Activated CD8-positive, alpha-beta memory T cell treated with anti-CD3 and anti-CD28 coated beads, Interleukin-2, amount 50 U/mL, for 24 hours (primary cell): ENCODE data around the gene MAGI2.
"Not testable (repeated sequence)": the region's sequence is repeated elsewhere in the genome, so short reads cannot be mapped to it uniquely, and the experiment has no call there.

Experiments
- DNase-seq: peaks from one replicate; pipeline ENCODE4 v3.0.0-alpha.2; 2020; ENCODE audit errors: extremely low read depth

The MAGI2 gene

DNA sequence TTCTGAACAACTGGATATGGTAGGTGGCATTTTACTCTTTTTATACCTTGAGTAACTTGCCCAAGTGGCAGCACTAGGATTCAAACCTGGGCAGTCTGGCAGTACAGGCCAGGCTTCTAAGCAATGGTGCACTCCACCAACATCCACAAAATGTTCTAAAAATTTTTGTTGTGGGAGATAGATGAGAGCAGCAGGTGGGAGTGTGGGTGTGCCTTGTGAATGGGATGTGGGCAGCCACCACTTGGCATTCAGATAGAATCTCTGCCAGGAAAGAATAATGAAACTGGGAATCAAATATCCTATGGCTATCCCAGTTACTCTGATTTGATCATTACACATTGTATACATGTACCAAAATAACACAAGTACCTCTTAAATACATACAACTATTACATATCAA lies 810.7 kb downstream of the MAGI2 start:
- DNase-seq: no peak

DNA sequence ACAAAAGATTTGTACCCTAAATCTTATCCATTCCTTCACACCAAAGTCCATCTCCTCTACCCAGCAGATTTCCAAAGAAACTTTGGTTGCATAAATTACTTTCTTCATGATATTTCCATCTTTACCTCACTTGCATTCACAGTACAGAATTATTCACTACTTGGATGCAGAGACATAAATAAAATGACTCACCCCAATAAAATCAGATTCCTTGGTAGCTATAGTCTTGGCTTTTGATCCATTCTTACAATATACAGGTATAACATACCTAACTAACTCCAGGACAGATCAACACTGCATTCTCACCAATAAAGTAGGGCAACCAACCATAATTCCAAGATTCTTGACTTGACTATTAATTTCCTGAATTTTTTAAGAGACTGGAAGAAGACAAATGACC lies 815.1 kb downstream of the MAGI2 start:
- DNase-seq: no peak

DNA sequence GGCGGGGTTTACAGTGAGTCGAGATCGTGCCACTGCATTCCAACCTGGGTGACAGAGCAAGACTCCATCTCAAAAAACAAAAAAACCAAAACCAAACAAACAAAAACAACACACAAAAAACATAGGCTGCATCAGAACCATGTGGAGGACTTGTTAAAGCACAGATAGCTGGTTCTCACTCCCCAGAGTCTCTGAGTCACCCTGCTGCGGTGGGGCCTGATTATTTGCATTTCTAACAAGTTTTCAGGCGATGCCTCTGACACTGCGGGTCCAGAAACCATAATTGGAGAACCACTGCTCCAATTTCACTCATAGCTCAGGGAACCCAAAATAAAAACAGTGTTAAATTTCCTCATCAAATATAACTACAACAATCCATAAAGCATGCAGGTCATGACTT lies 816.7 kb downstream of the MAGI2 start:
- no peak for DNase-seq

DNA sequence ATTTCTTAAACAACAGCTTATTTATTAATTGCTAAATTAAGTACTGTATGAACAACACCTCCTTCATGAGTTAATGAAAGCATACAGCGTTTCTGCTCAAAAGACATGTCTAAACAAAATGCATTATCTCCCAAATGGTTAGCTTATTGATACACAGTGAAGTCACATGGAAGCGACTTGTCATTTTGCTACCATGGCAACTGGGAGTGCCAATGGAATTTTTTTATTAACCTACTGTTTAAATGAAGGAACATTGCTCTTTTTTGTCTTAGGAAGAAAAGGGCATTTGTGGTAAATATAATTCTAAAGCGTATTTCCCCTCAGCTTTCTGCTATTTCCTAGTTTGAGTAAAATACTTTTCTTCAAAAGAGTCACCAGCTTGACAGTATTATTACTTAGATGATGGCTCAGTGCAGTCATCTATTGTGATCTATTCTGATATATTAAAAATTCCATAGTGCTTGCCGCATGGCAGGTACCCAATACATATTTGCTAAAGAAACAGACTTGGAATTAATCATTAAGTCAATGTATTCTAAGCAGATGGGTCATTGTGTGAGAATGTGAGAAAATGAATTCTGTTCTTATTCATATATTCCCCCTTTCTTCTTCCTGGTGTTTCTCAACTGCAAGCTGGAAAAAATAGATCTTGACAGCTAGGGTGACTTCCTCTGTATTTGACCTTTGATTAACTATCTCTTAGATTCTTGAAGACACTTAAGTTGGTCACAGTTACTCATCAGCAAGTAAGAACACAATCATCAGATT lies 818.3 kb downstream of the MAGI2 start:
- no peak for DNase-seq

DNA sequence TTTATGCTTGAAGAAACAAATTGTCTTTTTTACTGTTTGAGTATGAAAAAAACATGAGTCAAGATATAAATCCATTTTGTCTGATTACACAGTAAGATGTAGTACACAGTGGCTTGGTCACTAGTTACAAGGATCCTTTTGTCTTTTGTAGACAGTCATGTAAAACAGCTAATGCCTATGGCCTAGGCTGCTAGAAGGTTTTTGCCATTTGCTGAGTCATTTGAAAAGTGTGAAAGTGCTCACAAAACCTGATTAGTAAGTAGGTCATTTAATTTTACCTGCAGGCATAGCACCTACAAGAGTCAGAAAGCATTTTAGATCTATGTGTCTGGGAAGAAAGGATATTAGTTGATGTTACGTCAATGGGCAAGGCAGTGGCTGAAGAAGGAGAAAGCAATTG lies 819.4 kb downstream of the MAGI2 start:
- no peak for DNase-seq

DNA sequence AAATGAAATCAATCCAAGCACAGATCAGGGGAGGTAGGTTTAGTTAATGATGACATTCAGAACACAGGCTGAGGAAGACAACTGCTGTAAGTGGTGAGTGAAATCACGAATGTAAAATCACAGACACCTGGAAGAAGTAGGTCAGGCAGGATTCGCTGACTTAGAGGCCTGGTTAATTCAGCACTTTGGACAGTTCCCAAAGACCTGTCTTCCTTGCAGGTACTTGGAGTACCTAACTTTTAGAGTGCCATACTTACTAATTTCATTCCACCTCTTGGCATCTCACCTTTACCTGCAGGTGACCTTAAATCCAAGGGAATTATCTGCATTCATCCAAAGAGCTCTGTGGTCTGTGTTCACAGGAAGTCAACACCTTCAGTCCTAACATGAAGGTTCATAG lies 832.5 kb downstream of the MAGI2 start:
- DNase-seq: no peak

DNA sequence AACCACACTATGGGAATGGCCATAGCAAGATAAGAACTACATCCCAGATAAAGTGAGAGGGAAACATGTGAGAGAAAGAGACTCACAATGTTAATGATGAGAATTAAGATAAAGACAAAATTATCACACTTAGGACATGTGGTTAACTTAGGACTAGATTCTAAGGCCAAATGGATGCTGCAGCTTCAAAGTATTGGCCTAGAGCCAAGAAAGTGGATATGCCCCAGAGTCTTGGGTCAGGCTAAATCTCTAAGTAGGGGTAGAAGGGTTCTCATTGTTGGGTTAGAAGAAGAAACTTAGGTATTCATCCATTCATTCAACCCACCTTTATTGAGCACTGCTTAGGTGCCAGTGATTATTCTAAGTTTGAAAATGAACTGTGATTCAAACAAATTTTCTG lies 836.9 kb downstream of the MAGI2 start:
- DNase-seq: no peak

DNA sequence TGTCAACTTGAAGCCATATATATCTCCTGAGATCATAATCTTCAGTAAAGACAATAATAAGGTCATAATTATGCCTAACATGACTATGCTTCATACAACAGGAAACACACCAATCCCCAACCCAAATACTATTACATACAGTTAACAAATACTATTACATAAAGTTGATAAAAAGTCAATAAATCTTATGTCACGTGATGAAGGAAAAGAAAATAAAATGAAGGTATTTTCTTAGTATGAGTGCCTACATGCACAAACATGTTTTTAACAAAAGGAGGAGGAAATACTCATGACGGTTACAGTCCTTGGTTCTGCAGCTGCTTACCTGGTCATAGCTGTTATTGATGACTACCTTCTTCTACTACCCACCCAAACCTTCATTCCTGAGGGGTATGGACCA lies 844.2 kb downstream of the MAGI2 start:
- DNase-seq: no peak

DNA sequence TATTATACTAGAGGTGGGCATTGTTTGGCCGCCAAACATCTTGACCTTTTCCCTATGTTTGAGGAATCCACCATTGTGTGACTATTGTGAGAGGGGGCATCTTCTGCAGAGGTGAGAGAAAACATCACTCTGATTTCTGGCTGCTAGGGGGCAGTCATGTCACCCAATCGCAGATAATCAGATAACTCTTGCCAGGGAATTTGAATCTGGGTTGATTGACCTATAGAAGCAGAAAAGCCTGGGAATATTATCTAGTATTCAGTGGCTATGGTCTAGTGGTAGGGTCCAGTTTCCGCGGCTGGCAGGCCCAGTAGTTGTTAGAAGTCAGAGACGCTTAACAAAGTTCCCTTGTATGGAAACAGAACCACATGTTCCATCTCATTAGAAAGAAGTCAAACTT lies 846.4 kb downstream of the MAGI2 start:
- DNase-seq: no peak

DNA sequence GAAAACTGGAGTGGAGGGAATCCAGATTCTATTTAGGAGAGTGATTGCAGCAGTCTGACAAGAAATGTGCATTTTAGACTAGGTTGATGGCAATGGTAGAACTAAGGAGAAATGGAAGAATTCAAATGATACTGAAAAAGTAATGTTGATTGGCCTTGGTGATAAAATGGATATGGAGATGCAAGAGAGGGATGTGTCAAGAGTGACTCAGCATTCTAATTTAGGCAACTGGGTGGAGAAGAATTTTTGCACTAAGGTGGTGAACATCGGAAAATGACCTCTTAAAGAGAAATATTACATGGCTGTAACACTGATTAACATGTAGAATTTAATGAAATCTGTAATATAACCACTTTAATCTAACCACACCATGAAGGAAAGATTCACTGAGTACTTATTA lies 848.3 kb downstream of the MAGI2 start:
- no peak for DNase-seq

DNA sequence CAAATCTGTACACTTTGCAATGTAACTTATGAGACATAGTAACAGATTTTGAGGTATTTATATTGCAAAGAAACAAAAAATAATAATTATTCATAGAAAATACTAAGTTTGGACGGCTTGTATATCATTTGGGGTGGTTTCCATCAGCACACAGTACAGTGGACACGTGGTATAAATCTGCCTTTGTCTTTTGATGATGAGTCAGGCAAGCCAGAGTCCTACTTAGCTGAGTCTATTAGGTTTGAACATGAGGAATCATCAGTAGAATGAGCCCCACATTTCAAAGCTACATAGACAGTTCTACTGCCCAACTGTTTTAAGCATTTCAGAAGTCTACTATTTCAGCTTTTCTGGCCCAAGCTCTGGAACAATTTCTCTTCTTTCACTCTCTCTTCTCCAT lies 851.7 kb downstream of the MAGI2 start:
- DNase-seq: no peak

DNA sequence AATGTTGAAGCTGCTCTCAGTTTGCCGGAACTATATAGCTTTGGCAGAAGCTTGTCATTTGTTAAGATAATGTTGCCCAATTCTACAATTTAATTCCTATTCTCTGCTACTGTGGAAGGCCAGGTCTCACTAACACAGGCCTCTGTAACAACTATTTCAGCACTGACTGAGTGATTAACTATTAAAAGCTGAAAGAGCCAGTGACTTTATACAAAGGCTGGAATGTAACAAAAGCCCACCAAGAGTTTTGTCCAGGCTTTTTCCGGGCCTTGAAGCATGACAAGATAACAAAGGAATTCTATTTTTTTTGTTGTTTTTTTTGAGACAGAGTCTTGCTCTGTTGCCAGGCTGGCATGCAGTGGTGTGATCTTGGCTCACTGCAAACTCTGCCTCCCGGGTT lies 859.3 kb downstream of the MAGI2 start:
- no peak for DNase-seq

DNA sequence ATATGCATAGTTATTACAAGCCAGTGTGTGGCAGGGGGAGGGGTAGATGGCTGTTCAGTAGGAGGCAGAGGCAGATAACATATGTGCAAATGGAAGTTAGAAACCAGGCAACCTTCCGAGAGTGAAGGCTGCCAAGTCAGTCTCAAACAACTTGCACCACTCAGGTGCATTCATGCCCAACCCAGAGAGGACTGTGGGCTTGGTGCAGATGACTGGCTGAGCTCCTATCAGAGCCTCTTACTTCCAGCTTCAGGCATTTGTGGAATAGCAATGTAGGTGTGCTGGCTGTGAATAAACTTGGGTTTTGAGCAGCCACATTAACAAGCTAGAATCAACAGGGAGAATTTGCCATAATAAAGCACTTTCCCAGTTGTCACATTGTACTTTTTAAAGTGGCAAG lies 865.1 kb downstream of the MAGI2 start:
- no peak for DNase-seq

DNA sequence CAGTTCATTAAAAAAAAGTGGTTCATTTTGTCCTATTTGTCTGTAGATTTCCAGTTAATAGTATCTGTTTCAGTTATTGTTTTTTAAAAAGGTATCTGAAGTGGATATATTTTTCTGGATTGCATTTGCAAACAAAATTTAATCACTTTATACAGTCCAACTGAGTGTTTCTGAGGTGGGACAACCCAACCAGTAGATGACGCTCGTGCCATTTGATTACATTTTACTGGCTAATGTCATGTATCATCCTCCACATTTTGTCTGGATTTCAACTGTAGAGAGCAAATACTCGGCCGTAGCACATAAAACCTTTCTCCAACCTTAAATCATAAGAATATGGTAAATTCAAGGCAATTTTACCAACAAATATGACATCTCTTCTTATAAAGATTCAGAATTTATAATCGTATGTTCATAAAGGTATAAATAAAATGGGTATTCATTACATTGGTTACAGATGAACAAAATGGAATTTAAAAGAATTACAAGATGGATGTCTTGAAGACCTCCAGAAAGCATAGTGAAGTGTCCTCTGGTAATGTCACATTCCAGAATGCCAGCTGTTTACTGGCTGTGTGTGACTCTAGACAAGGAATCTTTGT lies 865.9 kb downstream of the MAGI2 start:
- DNase-seq: no peak

DNA sequence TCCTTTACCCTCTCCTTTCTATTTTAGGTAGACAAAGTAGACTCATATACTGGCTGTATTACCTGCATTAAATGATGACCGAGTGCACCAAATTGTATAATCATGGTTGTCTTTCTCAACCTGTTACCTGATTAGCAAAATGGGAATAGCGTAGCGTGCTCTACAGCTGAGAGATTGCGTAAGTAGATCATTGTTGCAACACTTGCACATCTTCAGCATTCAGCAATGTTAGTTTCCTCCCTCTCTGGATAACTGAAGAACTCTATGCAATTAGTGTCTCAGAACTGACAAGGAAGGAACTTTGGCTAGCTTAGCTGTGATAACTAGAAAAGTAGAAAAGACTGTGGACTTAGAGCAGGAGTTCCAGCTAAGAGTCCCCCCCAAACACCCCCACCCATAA lies 867.5 kb downstream of the MAGI2 start:
- DNase-seq: no peak

DNA sequence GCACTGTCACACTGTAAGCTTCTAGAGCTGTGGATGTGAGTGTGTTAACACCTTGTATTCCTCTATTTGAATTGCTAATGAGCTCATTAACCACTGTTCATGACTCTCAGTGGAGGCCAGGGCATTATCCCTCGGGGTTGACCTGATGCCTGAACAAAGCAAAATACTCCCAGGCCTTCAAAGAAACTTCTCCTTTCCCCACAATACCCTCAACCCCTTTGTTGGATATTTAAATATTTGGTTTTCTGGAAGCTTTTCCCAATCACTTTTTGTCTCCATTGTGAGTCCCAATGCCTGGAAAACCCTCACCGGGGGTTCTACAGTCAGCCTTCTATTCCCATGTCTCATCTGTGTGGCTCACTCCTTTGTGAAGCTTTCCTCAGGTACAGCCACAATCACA lies 874.8 kb downstream of the MAGI2 start:
- DNase-seq: no peak

DNA sequence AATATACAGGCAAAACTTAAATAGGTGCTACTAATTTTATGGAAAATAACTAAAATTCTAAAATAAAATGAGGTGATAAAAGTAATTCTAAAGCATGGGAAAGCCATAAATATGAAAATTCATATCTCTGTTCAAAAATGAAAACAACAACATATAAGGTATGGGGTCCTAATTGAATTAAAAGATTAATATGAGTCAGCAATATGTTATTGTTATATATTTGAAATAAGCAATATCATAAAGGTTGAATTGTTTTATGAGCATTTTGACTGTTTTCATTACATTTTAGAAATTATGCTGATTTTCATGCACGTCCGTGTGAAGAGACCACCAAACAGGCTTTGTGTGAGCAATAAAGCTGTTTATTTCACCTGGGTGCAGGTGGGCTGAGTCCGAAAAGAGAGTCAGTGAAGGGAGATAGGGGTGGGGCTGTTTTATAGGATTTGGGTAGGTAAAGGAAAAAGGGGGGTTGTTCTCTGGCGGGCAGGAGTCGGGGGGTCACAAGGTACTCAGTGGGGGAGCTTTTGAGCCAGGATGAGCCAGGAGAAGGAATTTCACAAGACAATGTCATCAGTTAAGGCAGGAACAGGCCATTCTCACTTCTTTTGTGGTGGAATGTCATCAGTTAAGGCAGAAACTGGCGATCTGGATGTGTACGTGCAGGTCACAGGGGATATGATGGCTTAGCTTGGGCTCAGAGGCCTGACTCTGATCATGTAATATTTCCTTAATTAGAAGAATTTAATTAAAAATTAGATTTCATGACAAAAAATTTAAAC lies 876.1 kb downstream of the MAGI2 start:
- not testable (repeated sequence) for DNase-seq

DNA sequence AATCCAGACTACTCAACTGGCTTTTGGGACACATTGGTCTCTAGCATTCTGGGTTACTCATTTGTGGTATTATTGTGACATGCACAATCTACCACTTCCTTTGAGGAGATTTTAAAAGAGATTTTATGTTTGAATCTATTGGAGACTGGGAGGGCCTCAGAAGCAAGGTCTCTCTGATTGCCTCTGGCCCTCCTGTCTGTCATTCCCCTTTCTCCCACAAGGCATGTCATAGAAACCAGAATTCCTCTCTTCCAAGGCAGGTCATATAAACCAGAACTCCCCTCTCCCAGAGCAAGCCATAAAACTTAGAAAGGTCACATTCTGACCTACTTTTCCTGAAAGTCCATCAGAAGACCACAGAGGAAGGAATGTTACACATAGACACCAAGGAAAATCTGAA lies 877.2 kb downstream of the MAGI2 start:
- no peak for DNase-seq

DNA sequence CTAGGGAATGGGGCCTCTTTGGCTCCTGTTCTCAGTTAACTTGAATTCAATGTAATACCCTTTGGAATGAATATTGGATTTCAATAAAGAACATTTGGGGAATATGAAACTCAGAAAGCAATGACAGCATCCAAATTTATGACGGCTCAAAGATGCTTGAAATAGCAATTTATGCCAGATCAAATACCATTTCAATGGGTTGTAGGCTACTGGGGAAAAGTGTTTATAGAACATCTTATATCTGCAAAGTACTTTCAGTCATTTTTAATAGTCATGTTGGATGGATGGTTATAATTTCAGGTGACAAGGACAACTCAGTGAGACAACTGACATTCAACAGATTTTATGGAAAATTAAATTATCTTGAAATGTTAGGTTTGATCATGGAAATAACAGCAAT lies 882.2 kb downstream of the MAGI2 start:
- no peak for DNase-seq

DNA sequence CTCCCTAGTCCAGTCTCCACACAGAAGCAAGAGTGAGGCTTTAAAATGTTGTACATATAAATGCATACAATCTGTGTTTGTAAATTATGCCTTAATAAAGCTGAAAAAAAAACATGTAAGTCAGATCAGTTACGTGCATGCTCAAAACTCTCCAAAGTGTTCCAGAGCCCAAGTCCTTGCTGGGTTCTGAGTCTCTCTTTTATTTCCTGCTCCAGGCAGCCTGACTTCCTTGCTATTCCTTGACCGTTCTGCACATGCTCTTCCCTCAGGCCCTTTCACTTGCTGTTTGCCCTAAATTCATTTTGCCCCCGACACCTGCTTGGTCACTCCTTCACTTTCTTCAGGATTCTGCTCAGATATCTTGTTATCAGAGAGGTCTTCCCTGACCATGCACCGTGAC lies 884.8 kb downstream of the MAGI2 start:
- DNase-seq: no peak

DNA sequence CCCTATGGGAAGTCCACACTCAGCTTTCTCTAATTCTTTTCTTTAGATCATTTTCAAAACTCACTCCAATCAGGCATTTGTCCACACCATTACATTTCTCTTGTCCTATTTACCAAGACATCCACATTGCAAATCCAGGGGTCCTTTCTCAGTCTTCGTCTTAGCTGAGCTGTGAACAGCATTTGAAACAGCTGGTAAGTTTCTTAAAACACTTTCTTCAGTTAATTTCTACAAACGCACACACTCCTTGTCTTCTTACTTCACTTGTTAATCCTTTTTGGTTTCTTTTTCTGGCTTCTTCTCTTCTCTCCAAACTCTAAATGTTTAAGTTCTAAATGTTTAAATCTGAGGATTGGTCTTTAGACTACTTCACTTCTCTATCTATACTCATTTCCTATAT lies 885.6 kb downstream of the MAGI2 start:
- DNase-seq: no peak

DNA sequence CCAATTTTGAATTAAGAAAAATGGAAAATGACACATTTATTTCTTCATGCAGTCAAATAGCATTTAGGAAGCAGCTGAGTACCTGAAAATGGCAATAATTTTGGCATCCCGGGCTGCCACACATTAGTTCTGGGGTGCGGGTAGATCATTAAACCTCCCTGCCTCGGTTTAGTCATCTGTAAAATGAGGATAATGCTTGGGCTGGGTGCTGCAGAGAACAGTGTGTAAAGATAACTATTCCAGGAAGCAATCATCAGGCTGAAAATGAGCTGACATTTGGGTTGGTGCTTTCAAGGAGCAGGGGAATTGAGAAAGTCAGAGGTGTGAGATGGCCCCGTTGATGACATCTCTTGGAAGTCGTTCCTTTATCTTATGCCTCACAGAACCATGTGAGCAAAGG lies 887.7 kb downstream of the MAGI2 start:
- DNase-seq: no peak

DNA sequence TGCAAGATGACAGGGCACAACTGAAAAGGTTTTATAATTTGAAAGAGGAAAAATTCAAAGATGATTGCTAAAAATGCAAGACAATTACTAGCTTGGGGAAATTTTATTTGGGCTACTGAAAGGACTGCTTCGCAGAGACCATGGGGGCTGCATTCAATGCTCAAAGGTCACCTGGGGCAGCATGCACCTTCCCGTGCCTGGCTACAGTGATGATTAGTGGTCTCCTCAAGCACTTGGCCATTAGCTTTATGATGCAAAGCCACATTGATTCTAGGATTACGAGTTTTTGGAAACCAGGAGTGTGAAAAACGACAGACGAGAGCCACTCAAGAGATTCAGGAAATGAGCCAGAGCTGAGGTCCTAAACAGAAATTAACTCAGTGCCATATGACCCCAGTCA lies 890.3 kb downstream of the MAGI2 start:
- DNase-seq: no peak
